ENCODE measurements around the gene KAT7. TPM values are rescaled to one million over a fixed set of nuclear protein-coding genes. Genes with fewer than 3 reads are reported as not detected.
"Not testable (repeated sequence)": the region's sequence is repeated elsewhere in the genome, so short reads cannot be mapped to it uniquely, and the experiment has no call there.

KAT7 gene
- total RNA-seq, 1 donor from 2014 or later: 30.5 TPM

DNA sequence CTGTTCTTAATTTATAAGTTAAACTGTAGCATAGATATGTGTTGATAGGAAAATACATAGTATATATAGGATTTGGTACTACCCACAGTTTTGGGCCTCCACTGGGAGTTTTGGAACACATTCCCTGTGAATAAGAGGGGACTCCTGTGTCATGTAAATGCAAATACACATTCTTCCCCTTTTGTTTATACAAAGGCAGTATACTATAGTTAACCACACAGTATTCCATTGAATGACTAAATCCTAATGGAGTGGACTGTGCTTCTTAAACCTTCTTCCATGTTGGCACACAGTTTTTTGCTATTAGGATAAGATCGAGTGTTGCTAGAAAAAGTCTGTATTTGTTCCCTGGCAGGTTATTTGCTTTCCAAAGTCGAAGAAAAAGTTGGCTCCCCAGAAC lies 37.2 kb downstream of the KAT7 start:
- TF ChIP-seq CTCF (IDR thresholded peaks at IDR 0.05; ENCODE audit: insufficient read depth, low read length, poor library complexity, severe bottlenecking): no peak
- H3K4me3 ChIP-seq (ENCODE audit: low read depth, low read length): no peak overlapping the region
- no peaks in the 10 kb centered on the region for H3K36me3 ChIP-seq (ENCODE audit: control insufficient read depth, insufficient read depth, low read length)

DNA sequence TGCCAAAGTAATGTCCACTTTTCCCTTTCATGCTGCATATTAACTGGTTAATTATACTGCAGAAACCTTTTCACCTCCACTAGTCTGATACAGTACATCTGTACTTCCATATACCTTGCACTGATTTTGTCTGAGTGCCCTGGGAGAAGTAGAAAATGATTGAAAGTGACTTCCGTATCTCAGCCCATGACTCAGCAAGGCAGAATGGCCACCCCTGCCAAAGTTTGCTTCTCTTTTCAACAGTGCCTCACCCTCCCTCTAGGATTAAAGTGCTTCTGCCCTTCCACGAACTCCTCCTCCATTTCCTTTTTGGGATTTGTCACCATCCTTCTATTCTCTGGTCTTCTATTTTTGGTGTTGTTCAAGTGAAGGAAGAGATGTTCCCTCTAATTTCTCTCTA lies 39.8 kb downstream of the KAT7 start:
- DNase-seq (ENCODE audit: low read depth); H3K27me3 ChIP-seq (ENCODE audit: control insufficient read depth, insufficient read depth, low read length); H3K36me3 ChIP-seq (ENCODE audit: control insufficient read depth, insufficient read depth, low read length); H3K4me3 ChIP-seq (ENCODE audit: low read depth, low read length): not testable (repeated sequence)

More for the DNA sequence above, 37.2 kb downstream of the KAT7 start:
- H3K27me3 ChIP-seq (ENCODE audit: control insufficient read depth, insufficient read depth, low read length): no peaks in the 10 kb centered on the region
- no peak for DNase-seq (ENCODE audit: low read depth)

DNA sequence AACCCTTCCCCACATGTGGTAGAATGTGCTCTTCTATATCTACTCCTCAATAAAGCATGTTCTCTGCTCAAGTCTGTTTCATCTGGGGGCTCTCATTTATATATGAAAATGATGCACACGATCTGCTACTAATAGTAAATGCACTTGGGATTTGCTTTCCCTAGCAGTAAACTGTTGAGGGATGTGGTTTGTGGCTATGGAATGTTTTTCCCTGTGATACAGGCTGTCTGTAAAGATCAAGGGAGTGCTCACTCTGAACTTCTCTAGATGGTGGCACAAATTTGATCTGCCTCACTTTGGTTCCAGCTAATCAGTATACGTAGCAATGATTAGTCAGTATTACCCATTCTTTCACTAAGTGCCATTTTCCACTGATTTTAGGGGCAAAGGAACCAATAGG lies 40.5 kb downstream of the KAT7 start:
- no peaks in the 10 kb centered on the region for H3K36me3 ChIP-seq (ENCODE audit: control insufficient read depth, insufficient read depth, low read length)

GRCh38 chr17:49830605-49831004 lies 42.1 kb downstream of the KAT7 start:
- Histone ChIP-seq H3K4me3 (ENCODE audit: low read depth, low read length) (no peak overlapping the region), H3K36me3 (ENCODE audit: control insufficient read depth, insufficient read depth, low read length) (no peaks in the 10 kb centered on the region), H3K27me3 (ENCODE audit: control insufficient read depth, insufficient read depth, low read length) (no peaks in the 10 kb centered on the region)
- no peak for TF ChIP-seq CTCF (IDR thresholded peaks at IDR 0.05; ENCODE audit: insufficient read depth, low read length, poor library complexity, severe bottlenecking)
- DNase-seq (ENCODE audit: low read depth): no peak

More for the DNA sequence above, 40.5 kb downstream of the KAT7 start:
- TF ChIP-seq CTCF (IDR thresholded peaks at IDR 0.05; ENCODE audit: insufficient read depth, low read length, poor library complexity, severe bottlenecking): no peak
- Histone ChIP-seq H3K27me3 (ENCODE audit: control insufficient read depth, insufficient read depth, low read length) (no peaks in the 10 kb centered on the region), H3K4me3 (ENCODE audit: low read depth, low read length) (no peak overlapping the region)
- no peak for DNase-seq (ENCODE audit: low read depth)

DNA sequence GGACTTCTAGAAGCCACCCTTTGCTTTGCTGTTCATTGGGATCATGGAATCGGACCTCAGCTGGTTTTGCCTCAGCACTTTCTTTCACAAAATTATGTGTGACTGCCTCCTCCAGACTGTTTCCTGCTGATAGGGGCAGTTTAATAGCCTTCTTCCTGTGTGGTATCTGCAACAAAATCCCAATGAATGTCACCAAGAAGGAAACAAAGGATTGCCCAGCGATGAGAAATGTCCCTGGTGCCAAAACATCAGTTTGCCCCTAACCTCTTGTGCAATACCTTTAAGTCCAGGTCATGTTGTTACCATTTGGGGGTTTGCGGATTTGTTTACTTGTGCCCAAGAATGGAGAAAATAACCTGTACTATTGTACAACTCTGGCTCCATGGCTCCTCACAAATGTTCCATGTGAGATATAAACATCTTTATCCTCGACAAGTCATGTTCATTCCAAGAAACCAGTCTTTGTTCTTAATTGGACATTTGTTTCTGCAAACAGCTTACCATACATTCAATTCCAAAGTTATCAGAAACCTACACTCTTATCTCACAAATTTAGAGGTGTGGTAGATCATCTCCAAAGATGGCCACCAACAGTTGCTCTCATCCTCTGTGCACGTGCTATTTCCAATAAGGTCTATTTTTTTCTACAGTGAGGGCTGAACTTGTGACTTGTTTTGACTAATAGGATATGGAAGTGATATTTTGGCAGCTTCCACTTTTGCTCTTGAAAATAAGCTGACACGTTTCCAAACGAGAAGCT lies 44.5 kb downstream of the KAT7 start:
- Histone ChIP-seq H3K36me3 (ENCODE audit: control insufficient read depth, insufficient read depth, low read length) (no peaks in the 10 kb centered on the region), H3K27me3 (ENCODE audit: control insufficient read depth, insufficient read depth, low read length) (no peaks in the 10 kb centered on the region), H3K4me3 (ENCODE audit: low read depth, low read length) (no peak overlapping the region)
- TF ChIP-seq CTCF (IDR thresholded peaks at IDR 0.05; ENCODE audit: insufficient read depth, low read length, poor library complexity, severe bottlenecking): no peak
- no peak for DNase-seq (ENCODE audit: low read depth)

DNA sequence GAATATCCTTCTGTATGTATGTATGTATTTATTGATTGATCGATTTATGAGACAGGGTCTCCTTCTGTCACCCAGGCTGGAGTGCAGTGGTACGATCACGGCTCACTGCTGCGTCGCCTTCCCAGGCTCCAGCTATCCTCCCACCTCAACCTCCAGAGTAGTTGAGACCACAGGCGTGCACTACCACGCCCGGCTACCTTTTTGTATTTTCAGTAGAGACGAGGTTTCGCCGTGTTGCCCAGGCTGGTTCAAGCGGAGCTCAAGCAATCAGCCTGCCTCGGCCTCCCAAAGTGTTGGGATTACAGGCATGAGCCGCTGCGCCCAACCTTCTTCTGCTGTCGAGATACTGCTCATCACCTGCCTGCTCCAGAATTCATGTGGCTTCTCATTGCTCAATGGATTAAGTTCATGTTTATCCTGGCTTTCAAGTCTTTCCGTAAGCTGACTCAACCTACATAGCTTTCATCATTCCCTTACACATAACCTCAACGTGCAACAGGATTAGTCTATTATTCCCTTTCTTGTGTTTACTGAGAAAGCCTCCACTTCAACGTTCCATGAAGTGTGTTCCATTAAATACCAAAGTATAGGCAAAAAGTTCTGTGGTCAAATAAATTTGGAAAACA lies 45.8 kb downstream of the KAT7 start:
- TF ChIP-seq CTCF (IDR thresholded peaks at IDR 0.05; ENCODE audit: insufficient read depth, low read length, poor library complexity, severe bottlenecking): no peak
- Histone ChIP-seq H3K4me3 (ENCODE audit: low read depth, low read length) (no peak overlapping the region), H3K27me3 (ENCODE audit: control insufficient read depth, insufficient read depth, low read length) (no peaks in the 10 kb centered on the region), H3K36me3 (ENCODE audit: control insufficient read depth, insufficient read depth, low read length) (no peaks in the 10 kb centered on the region)
- no peak for DNase-seq (ENCODE audit: low read depth)

Data from kidney epithelial cell (primary cell).